ENCODE data around the gene SLC19A1. TPM values are rescaled to one million over a fixed set of nuclear protein-coding genes. Genes with fewer than 3 reads are reported as not detected.

The SLC19A1 gene
- total and polyA plus RNA-seq, 8 donors: 2.9 to 23.3 (median 5.3) TPM

GRCh38 chr21:45465105-45465504, 77.1 kb downstream of the SLC19A1 start:
- 30 to 54% (median 40%) methylated on average over 16 of the region's 16 CpGs for WGBS, 5 donors
- H3K4me3 ChIP-seq: no peak overlapping the region
- H3K9me3 ChIP-seq: peaks cover 0 to 14% (median 8%) of the 10 kb centered on the region in 4 donors
- intact Hi-C loops (cut with DNase I; ENCODE audit: low total_unique reads): no loop called here
- H3K4me1 ChIP-seq: peaks cover 0 to 11% (median 2%) of the 10 kb centered on the region in 4 donors
- DNase-seq: no peak
- peaks cover 0 to 17% (median 0%) of the 10 kb centered on the region in 3 donors for H3K27me3 ChIP-seq
- H3K27ac ChIP-seq: no peak overlapping the region
- H3K36me3 ChIP-seq: peaks cover 0 to 13% (median 8%) of the 10 kb centered on the region in 4 donors
- TF ChIP-seq POLR2A (IDR thresholded peaks at IDR 0.05) (no peak), CTCF (IDR thresholded peaks at IDR 0.05) (no peak), EP300 (IDR thresholded peaks at IDR 0.05) (no peak), POLR2AphosphoS5 (IDR thresholded peaks at IDR 0.05) (no peak)

- WGBS, 5 donors: 78 to 90% (median 82%) methylated on average over 4 to 5 of the region's 5 CpGs
- DNase-seq: no peak
Measured at GRCh38 chr21:45464309-45464708, 77.9 kb downstream of the SLC19A1 start.

GRCh38 chr21:45463871-45464270, 78.4 kb downstream of the SLC19A1 start:
- 80 to 96% (median 91%) methylated on average over 7 of the region's 7 CpGs for WGBS, 5 donors
- TF ChIP-seq POLR2A (IDR thresholded peaks at IDR 0.05): no peak
- no peak for TF ChIP-seq EP300 (IDR thresholded peaks at IDR 0.05)
- TF ChIP-seq POLR2AphosphoS5 (IDR thresholded peaks at IDR 0.05): no peak
- TF ChIP-seq CTCF (IDR thresholded peaks at IDR 0.05): no peak
- no peak for DNase-seq
- H3K27ac ChIP-seq: no peak overlapping the region
- peaks cover 0 to 14% (median 8%) of the 10 kb centered on the region in 4 donors for H3K9me3 ChIP-seq
- H3K36me3 ChIP-seq: peaks cover 0 to 12% (median 6%) of the 10 kb centered on the region in 4 donors
- H3K4me3 ChIP-seq: no peak overlapping the region
- peaks cover 0 to 21% (median 0%) of the 10 kb centered on the region in 3 donors for H3K27me3 ChIP-seq
- peaks cover 0 to 4% (median 0%) of the 10 kb centered on the region in 4 donors for H3K4me1 ChIP-seq
- intact Hi-C loops (cut with DNase I; ENCODE audit: low total_unique reads): no loop called here

More at GRCh38 chr21:45464309-45464708, 77.9 kb downstream of the SLC19A1 start:
- Histone ChIP-seq H3K36me3 (peaks cover 0 to 13% (median 8%) of the 10 kb centered on the region in 4 donors), H3K9me3 (peaks cover 0 to 14% (median 8%) of the 10 kb centered on the region in 4 donors), H3K27me3 (peaks cover 0 to 17% (median 0%) of the 10 kb centered on the region in 3 donors), H3K4me1 (peaks cover 0 to 4% (median 1%) of the 10 kb centered on the region in 4 donors), H3K27ac (no peak overlapping the region), H3K4me3 (no peak overlapping the region)
- intact Hi-C loops (cut with DNase I; ENCODE audit: low total_unique reads): no loop called here
- TF ChIP-seq CTCF (IDR thresholded peaks at IDR 0.05): no peak
- TF ChIP-seq POLR2A (IDR thresholded peaks at IDR 0.05): no peak
- TF ChIP-seq POLR2AphosphoS5 (IDR thresholded peaks at IDR 0.05): no peak
- TF ChIP-seq EP300 (IDR thresholded peaks at IDR 0.05): no peak

- intact Hi-C loops (cut with DNase I; ENCODE audit: low total_unique reads): no loop called here
- no peak for TF ChIP-seq EP300 (IDR thresholded peaks at IDR 0.05)
- TF ChIP-seq POLR2AphosphoS5 (IDR thresholded peaks at IDR 0.05): no peak
- TF ChIP-seq POLR2A (IDR thresholded peaks at IDR 0.05): no peak
- no peak for TF ChIP-seq CTCF (IDR thresholded peaks at IDR 0.05)
Measured at GRCh38 chr21:45461806-45462341, 80.4 kb downstream of the SLC19A1 start.

More at GRCh38 chr21:45461806-45462341, 80.4 kb downstream of the SLC19A1 start:
- Histone ChIP-seq H3K4me3 (no peak overlapping the region), H3K27me3 (peaks cover 0 to 41% (median 0%) of the 10 kb centered on the region in 3 donors), H3K27ac (no peak overlapping the region), H3K4me1 (peaks cover 0 to 4% (median 0%) of the 10 kb centered on the region in 4 donors), H3K36me3 (peaks cover 0 to 5% (median 0%) of the 10 kb centered on the region in 4 donors), H3K9me3 (peaks cover 0 to 14% (median 8%) of the 10 kb centered on the region in 4 donors)
- no peak for DNase-seq
